ENCODE results near the gene BCOR.

GRCh38 chrX:40004246-40004535 lies 93.6 kb downstream of the BCOR start:
- TF ChIP-seq ZNF138 (CRISPR knock-in tag; IDR thresholded peaks at IDR 0.05; ENCODE audit: low read depth), result no peak
- TF ChIP-seq MEIS2 (CRISPR knock-in tag; IDR thresholded peaks at IDR 0.05), result no peak
- no peak for TF ChIP-seq CTCF (CRISPR knock-in tag; IDR thresholded peaks at IDR 0.05)
- TF ChIP-seq RNF2 (conservative IDR thresholded peaks at IDR 0.05; ENCODE audit: low read depth), result no peak
- TF ChIP-seq NCOR1 (IDR thresholded peaks at IDR 0.05; ENCODE audit: borderline replicate concordance, low read length), result no peak
